ENCODE results near the gene ATXN1.

- TF ChIP-seq CTCF (IDR thresholded peaks at IDR 0.05) (no peak), POLR2A (IDR thresholded peaks at IDR 0.05) (no peak)
Observed at GRCh38 chr6:16406966-16407365, 354.3 kb downstream of the ATXN1 start.

All from testis (tissue), 2 donors.